Measurements from ENCODE around the gene MIA2. TPM values are rescaled to one million over a fixed set of nuclear protein-coding genes. Genes with fewer than 3 reads are reported as not detected.
"Not testable (repeated sequence)": the region's sequence is repeated elsewhere in the genome, so short reads cannot be mapped to it uniquely, and the experiment has no call there.

MIA2 gene
- total and polyA plus RNA-seq, 2 donors (not counting 1 experiment from before 2014, with no cell fraction given) = 11.5 to 27.1 TPM

DNA sequence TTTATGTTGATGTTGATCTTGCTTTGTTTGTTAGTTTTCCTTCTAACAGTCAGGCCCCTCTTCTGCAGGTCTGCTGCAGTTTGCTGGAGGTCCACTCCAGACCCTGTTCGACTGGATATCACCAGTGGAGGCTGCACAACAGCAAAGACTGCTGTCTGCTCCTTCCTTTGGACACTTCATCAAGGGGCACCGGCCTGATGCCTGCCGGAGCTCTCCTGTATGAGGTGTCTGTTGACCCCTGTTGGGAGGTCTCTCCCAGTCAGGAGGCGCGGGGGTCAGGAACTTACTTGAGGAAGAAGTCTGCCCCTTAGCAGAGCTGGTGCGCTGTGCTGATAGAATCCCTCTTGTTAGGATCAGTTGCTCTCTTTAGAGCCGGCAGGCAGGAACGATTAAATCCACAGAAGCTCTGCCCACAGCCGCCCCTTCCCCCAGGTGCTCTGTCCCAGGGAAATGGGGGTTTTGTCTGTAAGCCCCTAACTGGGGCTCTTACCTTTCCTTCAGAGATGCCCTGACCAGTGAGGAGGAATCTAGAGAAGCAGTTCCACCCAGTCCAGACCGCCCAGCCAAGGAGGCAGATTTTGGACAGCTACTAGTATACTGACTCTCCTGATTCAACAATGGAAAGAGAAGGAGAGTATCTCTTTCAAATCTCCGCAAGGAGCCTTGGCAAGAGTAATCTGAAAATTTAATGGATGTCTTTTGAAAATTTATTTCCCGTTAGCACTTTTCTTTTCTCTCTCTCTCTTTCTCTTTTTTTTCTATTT is 25.2 kb downstream of the MIA2 start:
- Histone ChIP-seq H3K4me2 (replicated peaks; ENCODE audit: low read depth, low read length, poor library complexity, severe bottlenecking) (no peak overlapping the region), H3K27ac (ENCODE audit: low read length in 2 of 2) (no peak overlapping the region), H3K9ac (ENCODE audit: low read length) (no peak overlapping the region), H3K36me3 (replicated peaks in 1 of 2; ENCODE audit: control extremely low read depth in 1 of 2, control insufficient read depth in 1 of 2, extremely low read depth in 1 of 2, insufficient read depth in 2 of 2, low read length in 1 of 2) (no peaks in the 10 kb centered on the region), H4K20me1 (ENCODE audit: control insufficient read depth, insufficient read depth, low read length, poor library complexity, severe bottlenecking) (no peaks in the 10 kb centered on the region), H3K4me3 (ENCODE audit: control extremely low read depth in 1 of 5, extremely low read depth in 1 of 5, insufficient read depth in 1 of 5, low read depth in 2 of 5, low read length in 4 of 5) (no peak overlapping the region), H3K9me3 (ENCODE audit: control extremely low read depth in 1 of 3, control insufficient read depth in 2 of 3, insufficient read depth in 1 of 3, low read length in 2 of 3) (no peaks in the 10 kb centered on the region), H3K27me3 (replicated peaks in 1 of 4; ENCODE audit: control extremely low read depth in 1 of 4, control insufficient read depth in 3 of 4, insufficient read depth in 4 of 4, low read length in 3 of 4) (no peaks in the 10 kb centered on the region), H3K79me2 (ENCODE audit: control insufficient read depth, insufficient read depth, low read length) (no peaks in the 10 kb centered on the region), H3K4me1 (ENCODE audit: control insufficient read depth in 2 of 2, insufficient read depth in 2 of 2, low read length in 2 of 2) (no peaks in the 10 kb centered on the region), H2AFZ (ENCODE audit: insufficient read depth, low read depth, low read length, poor library complexity, severe bottlenecking) (no peak overlapping the region)
- intact Hi-C loops (cut with micrococcal nuclease) = no loop called here
- 89% methylated on average over 9 of the region's 12 CpGs for WGBS (ENCODE audit: insufficient coverage)
- Mint-ChIP-seq H3K27me3 (no peaks in the 10 kb centered on the region), H3K9me3 (ENCODE audit: insufficient read depth) (peaks cover 8% of the 10 kb centered on the region), H3K4me1 (no peaks in the 10 kb centered on the region), H3K27ac (no peak overlapping the region), H3K4me3 (no peak overlapping the region)
- no peak for DNase-seq
- CTCF ChIA-PET = no interaction called here
- ATAC-seq (ENCODE audit: low read depth) = no peak
- POLR2A ChIA-PET = no interaction called here
- no peak for TF ChIP-seq EZH2 (IDR thresholded peaks at IDR 0.05; ENCODE audit: borderline replicate concordance, insufficient read depth, low read depth, low read length, poor library complexity, severe bottlenecking)
- TF ChIP-seq, protein P1, sequence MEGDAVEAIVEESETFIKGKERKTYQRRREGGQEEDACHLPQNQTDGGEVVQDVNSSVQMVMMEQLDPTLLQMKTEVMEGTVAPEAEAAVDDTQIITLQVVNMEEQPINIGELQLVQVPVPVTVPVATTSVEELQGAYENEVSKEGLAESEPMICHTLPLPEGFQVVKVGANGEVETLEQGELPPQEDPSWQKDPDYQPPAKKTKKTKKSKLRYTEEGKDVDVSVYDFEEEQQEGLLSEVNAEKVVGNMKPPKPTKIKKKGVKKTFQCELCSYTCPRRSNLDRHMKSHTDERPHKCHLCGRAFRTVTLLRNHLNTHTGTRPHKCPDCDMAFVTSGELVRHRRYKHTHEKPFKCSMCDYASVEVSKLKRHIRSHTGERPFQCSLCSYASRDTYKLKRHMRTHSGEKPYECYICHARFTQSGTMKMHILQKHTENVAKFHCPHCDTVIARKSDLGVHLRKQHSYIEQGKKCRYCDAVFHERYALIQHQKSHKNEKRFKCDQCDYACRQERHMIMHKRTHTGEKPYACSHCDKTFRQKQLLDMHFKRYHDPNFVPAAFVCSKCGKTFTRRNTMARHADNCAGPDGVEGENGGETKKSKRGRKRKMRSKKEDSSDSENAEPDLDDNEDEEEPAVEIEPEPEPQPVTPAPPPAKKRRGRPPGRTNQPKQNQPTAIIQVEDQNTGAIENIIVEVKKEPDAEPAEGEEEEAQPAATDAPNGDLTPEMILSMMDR (IDR thresholded peaks at IDR 0.05) = no peak

DNA sequence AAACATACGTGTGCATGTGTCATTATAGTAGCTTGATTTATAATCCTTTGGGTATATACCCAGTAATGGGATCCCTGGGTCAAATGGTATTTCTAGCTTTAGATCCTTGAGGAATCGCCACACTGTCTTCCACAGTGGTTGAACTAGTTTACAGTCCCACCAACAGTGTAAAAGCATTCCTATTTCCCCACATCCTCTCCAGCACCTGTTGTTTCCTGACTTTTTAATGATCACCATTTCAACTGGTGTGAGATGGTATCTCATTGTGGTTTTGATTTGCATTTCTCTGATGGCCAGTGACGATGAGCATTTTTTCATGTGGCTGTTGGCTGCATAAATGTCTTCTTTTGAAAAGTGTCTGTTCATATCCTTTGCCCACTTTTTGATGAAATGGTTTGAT is 26.4 kb downstream of the MIA2 start:
- DNase-seq; H3K4me2 ChIP-seq (replicated peaks; ENCODE audit: low read depth, low read length, poor library complexity, severe bottlenecking); H3K4me3 Mint-ChIP-seq; H4K20me1 ChIP-seq (ENCODE audit: control insufficient read depth, insufficient read depth, low read length, poor library complexity, severe bottlenecking); ATAC-seq (ENCODE audit: low read depth); H3K4me1 ChIP-seq (ENCODE audit: control insufficient read depth in 2 of 2, insufficient read depth in 2 of 2, low read length in 2 of 2); H2AFZ ChIP-seq (ENCODE audit: insufficient read depth, low read depth, low read length, poor library complexity, severe bottlenecking); H3K27me3 Mint-ChIP-seq; H3K27ac Mint-ChIP-seq; intact Hi-C loops (cut with micrococcal nuclease); H3K4me1 Mint-ChIP-seq; H3K27me3 ChIP-seq (replicated peaks in 1 of 4; ENCODE audit: control extremely low read depth in 1 of 4, control insufficient read depth in 3 of 4, insufficient read depth in 4 of 4, low read length in 3 of 4); H3K9me3 Mint-ChIP-seq (ENCODE audit: insufficient read depth); CTCF ChIA-PET; H3K27ac ChIP-seq (ENCODE audit: low read length in 2 of 2); H3K4me3 ChIP-seq (ENCODE audit: control extremely low read depth in 1 of 5, extremely low read depth in 1 of 5, insufficient read depth in 1 of 5, low read depth in 2 of 5, low read length in 4 of 5); H3K9me3 ChIP-seq (ENCODE audit: control extremely low read depth in 1 of 3, control insufficient read depth in 2 of 3, insufficient read depth in 1 of 3, low read length in 2 of 3); H3K9ac ChIP-seq (ENCODE audit: low read length); H3K36me3 ChIP-seq (replicated peaks in 1 of 2; ENCODE audit: control extremely low read depth in 1 of 2, control insufficient read depth in 1 of 2, extremely low read depth in 1 of 2, insufficient read depth in 2 of 2, low read length in 1 of 2); H3K79me2 ChIP-seq (ENCODE audit: control insufficient read depth, insufficient read depth, low read length): not testable (repeated sequence)
- no CpG with 5 or more reads among the region's 3 CpGs for WGBS (ENCODE audit: insufficient coverage)
- POLR2A ChIA-PET = interaction anchor here (0.6 kb wide), 1 partner anchor 173 kb away, joined by 9 read pairs; no protein-coding TSS in a partner anchor

DNA sequence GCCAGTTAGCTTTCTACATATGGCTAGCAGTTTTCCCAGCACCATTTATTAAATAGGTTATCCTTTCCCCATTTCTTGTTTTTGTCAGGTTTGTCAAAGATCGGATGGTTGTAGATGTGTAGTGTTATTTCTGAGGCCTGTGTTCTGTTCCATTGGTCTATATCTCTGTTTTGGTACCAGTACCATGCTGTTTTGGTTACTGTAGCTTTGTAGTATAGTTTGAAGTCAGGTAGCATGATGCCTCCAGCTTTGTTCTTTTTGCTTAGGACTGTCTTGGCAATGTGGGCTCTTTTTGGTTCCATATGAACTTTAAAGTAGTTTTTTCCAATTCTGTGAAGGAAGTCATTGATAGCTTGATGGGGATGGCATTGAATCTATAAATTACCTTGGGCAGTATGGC is 28.5 kb downstream of the MIA2 start:
- H3K79me2 ChIP-seq (ENCODE audit: control insufficient read depth, insufficient read depth, low read length); H3K36me3 ChIP-seq (replicated peaks in 1 of 2; ENCODE audit: control extremely low read depth in 1 of 2, control insufficient read depth in 1 of 2, extremely low read depth in 1 of 2, insufficient read depth in 2 of 2, low read length in 1 of 2); H3K4me3 Mint-ChIP-seq; H3K4me1 ChIP-seq (ENCODE audit: control insufficient read depth in 2 of 2, insufficient read depth in 2 of 2, low read length in 2 of 2); POLR2A ChIA-PET; H4K20me1 ChIP-seq (ENCODE audit: control insufficient read depth, insufficient read depth, low read length, poor library complexity, severe bottlenecking); H3K9me3 ChIP-seq (ENCODE audit: control extremely low read depth in 1 of 3, control insufficient read depth in 2 of 3, insufficient read depth in 1 of 3, low read length in 2 of 3); H3K4me2 ChIP-seq (replicated peaks; ENCODE audit: low read depth, low read length, poor library complexity, severe bottlenecking); H2AFZ ChIP-seq (ENCODE audit: insufficient read depth, low read depth, low read length, poor library complexity, severe bottlenecking); H3K27ac Mint-ChIP-seq; H3K4me1 Mint-ChIP-seq; DNase-seq; H3K4me3 ChIP-seq (ENCODE audit: control extremely low read depth in 1 of 5, extremely low read depth in 1 of 5, insufficient read depth in 1 of 5, low read depth in 2 of 5, low read length in 4 of 5); CTCF ChIA-PET; H3K9ac ChIP-seq (ENCODE audit: low read length); H3K27me3 ChIP-seq (replicated peaks in 1 of 4; ENCODE audit: control extremely low read depth in 1 of 4, control insufficient read depth in 3 of 4, insufficient read depth in 4 of 4, low read length in 3 of 4); H3K27me3 Mint-ChIP-seq; intact Hi-C loops (cut with micrococcal nuclease); H3K27ac ChIP-seq (ENCODE audit: low read length in 2 of 2); ATAC-seq (ENCODE audit: low read depth); H3K9me3 Mint-ChIP-seq (ENCODE audit: insufficient read depth): not testable (repeated sequence)
- no CpG with 5 or more reads among the region's 1 CpG for WGBS (ENCODE audit: insufficient coverage)
